Astrocyte (in vitro differentiated cells and primary cell): ENCODE results near the gene UNCX.

Source experiments
- CTCF ChIP-seq: IDR thresholded peaks from 2 replicates; pipeline ENCODE4 v1.5.1; 2011; ENCODE audit warnings: low read depth, mild to moderate bottlenecking, inconsistent platforms, low read length, moderate library complexity; ENCODE audit not compliant: insufficient read depth
- EZH2 ChIP-seq: IDR thresholded peaks from 2 replicates; pipeline ENCODE4 v1.6.1; 2012; ENCODE audit warnings: mild to moderate bottlenecking, low read length, inconsistent platforms; ENCODE audit not compliant: insufficient read depth

- no peak for TF ChIP-seq CTCF
- TF ChIP-seq EZH2, result peak; percentile 41
These were observed 3.5 kb downstream of the UNCX start for GRCh38 chr7:1236132-1236661.
